HEK293 (cell line): ENCODE data around the gene MC1R.
A peak's percentile ranks its signal among the peaks of the same experiment; 100 is the strongest.

Experiments
- CTCF ChIA-PET: fragments of 350-600 bp; formaldehyde crosslinking; extraction: SDS; loops from one replicate; lab custom pipeline; 2021; ENCODE audit warnings: antibody characterized with exemption; lab: Yijun Ruan, JAX
- POLR2A ChIA-PET: fragments of 300-600 bp; formaldehyde crosslinking; extraction: SDS; loops from one replicate; lab custom pipeline; 2020; ENCODE audit warnings: antibody characterized with exemption, inconsistent platforms; lab: Yijun Ruan, JAX
- H3K27ac ChIP-seq: fragments of 200-500 bp; sonication (Bioruptor generic); 2 replicates; pipeline ENCODE4 v1.5.1; 2014; ENCODE audit warnings: low read depth, low read length, control low read depth, inconsistent platforms; ENCODE audit errors: extremely low read depth
- H3K36me3 ChIP-seq, 2 experiments: fragments of 200-500 bp in 1 of 2; sonication (Bioruptor generic) in 1 of 2; 1 replicate in 1 of 2; 2 replicates in 1 of 2; pipeline ENCODE4 v1.5.1; 2014 to 2017; ENCODE audit warnings: inconsistent platforms in 2 of 2, low read length in 2 of 2; ENCODE audit not compliant: control insufficient read depth in 2 of 2, insufficient read depth in 1 of 2
- H3K4me1 ChIP-seq: fragments of 200-500 bp; sonication (Bioruptor generic); 2 replicates; pipeline ENCODE4 v1.5.1; 2014; ENCODE audit warnings: mild to moderate bottlenecking, low read length, inconsistent platforms; ENCODE audit not compliant: control insufficient read depth, insufficient read depth
- H3K4me3 ChIP-seq: 2 replicates; pipeline ENCODE4 v1.5.1; 2011; ENCODE audit warnings: low read depth, mild to moderate bottlenecking, control low read depth, low read length, moderate library complexity
- H3K9me3 ChIP-seq: fragments of 200-500 bp; sonication (Bioruptor generic); 2 replicates; pipeline ENCODE4 v1.5.1; 2014; ENCODE audit warnings: low read depth, low read length, inconsistent platforms; ENCODE audit not compliant: control insufficient read depth, insufficient read depth
- GLIS1 ChIP-seq: fragments of 450-650 bp; formaldehyde crosslinking; IDR thresholded peaks from 2 replicates; pipeline ENCODE4 v1.5.1; 2016; ENCODE audit warnings: missing biosample characterization, missing genetic modification characterization
- KLF8 ChIP-seq: fragments of 450-650 bp; formaldehyde crosslinking; IDR thresholded peaks from 2 replicates; pipeline ENCODE4 v1.5.1; 2016; ENCODE audit warnings: missing biosample characterization, missing genetic modification characterization
- PATZ1 ChIP-seq: fragments of 450-650 bp; formaldehyde crosslinking; IDR thresholded peaks from 2 replicates; pipeline ENCODE4 v1.5.1; 2016; ENCODE audit warnings: missing biosample characterization, missing genetic modification characterization
- SP7 ChIP-seq: fragments of 450-650 bp; formaldehyde crosslinking; IDR thresholded peaks from 2 replicates; pipeline ENCODE4 v1.5.1; 2016; ENCODE audit warnings: missing biosample characterization, missing genetic modification characterization
- ZBTB48 ChIP-seq: fragments of 450-650 bp; formaldehyde crosslinking; IDR thresholded peaks from 2 replicates; pipeline ENCODE4 v1.5.1; 2016; ENCODE audit warnings: missing biosample characterization, missing genetic modification characterization
- ZFHX2 ChIP-seq: fragments of 450-650 bp; formaldehyde crosslinking; conservative IDR thresholded peaks from 2 replicates; pipeline ENCODE4 v1.5.1; 2016; ENCODE audit warnings: missing biosample characterization, missing genetic modification characterization
- ZIC2 ChIP-seq: fragments of 450-650 bp; formaldehyde crosslinking; IDR thresholded peaks from 2 replicates; pipeline ENCODE4 v1.5.1; 2016; ENCODE audit warnings: missing biosample characterization, missing genetic modification characterization
- ZNF10 ChIP-seq: fragments of 450-650 bp; formaldehyde crosslinking; IDR thresholded peaks from 2 replicates; pipeline ENCODE4 v1.5.1; 2017; ENCODE audit warnings: missing biosample characterization, missing genetic modification characterization
- ZNF175 ChIP-seq: fragments of 450-650 bp; formaldehyde crosslinking; IDR thresholded peaks from 2 replicates; pipeline ENCODE4 v1.5.1; 2016; ENCODE audit warnings: missing biosample characterization, missing genetic modification characterization
- ZNF23 ChIP-seq: fragments of 450-650 bp; formaldehyde crosslinking; IDR thresholded peaks from 2 replicates; pipeline ENCODE4 v1.5.1; 2016; ENCODE audit warnings: missing biosample characterization, missing genetic modification characterization, borderline replicate concordance
- ZNF398 ChIP-seq: fragments of 450-650 bp; formaldehyde crosslinking; IDR thresholded peaks from 2 replicates; pipeline ENCODE4 v1.5.1; 2017; ENCODE audit warnings: missing biosample characterization, missing genetic modification characterization
- ZNF48 ChIP-seq: fragments of 450-650 bp; formaldehyde crosslinking; IDR thresholded peaks from 2 replicates; pipeline ENCODE4 v1.5.1; 2016; ENCODE audit warnings: missing biosample characterization, missing genetic modification characterization
- ZNF501 ChIP-seq: fragments of 450-650 bp; formaldehyde crosslinking; IDR thresholded peaks from 2 replicates; pipeline ENCODE4 v1.5.1; 2016; ENCODE audit warnings: missing biosample characterization, missing genetic modification characterization
- ZNF521 ChIP-seq: fragments of 450-650 bp; formaldehyde crosslinking; IDR thresholded peaks from 2 replicates; pipeline ENCODE4 v1.5.1; 2017; ENCODE audit warnings: missing biosample characterization, mild to moderate bottlenecking, missing genetic modification characterization
- ZNF544 ChIP-seq: fragments of 450-650 bp; formaldehyde crosslinking; IDR thresholded peaks from 2 replicates; pipeline ENCODE4 v1.5.0; 2017; ENCODE audit warnings: missing biosample characterization, missing genetic modification characterization
- ZNF548 ChIP-seq: fragments of 450-650 bp; formaldehyde crosslinking; IDR thresholded peaks from 2 replicates; pipeline ENCODE4 v1.5.1; 2016; ENCODE audit warnings: missing biosample characterization, missing genetic modification characterization
- ZNF558 ChIP-seq: fragments of 450-650 bp; formaldehyde crosslinking; IDR thresholded peaks from 2 replicates; pipeline ENCODE4 v1.5.1; 2016; ENCODE audit warnings: missing biosample characterization, missing genetic modification characterization
- ZSCAN23 ChIP-seq: fragments of 450-650 bp; formaldehyde crosslinking; IDR thresholded peaks from 2 replicates; pipeline ENCODE4 v1.5.1; 2016; ENCODE audit warnings: missing biosample characterization, missing genetic modification characterization
- TF ChIP-seq, protein P1 (sequence below): fragments of 450-650 bp; formaldehyde crosslinking; IDR thresholded peaks from 2 replicates; pipeline ENCODE4 v1.5.1; 2016; ENCODE audit warnings: missing biosample characterization, missing genetic modification characterization
- TF ChIP-seq, protein P2 (sequence below): fragments of 450-650 bp; formaldehyde crosslinking; IDR thresholded peaks from 2 replicates; pipeline ENCODE4 v1.5.1; 2017; ENCODE audit warnings: missing biosample characterization, missing genetic modification characterization
- TF ChIP-seq, protein P3 (sequence below): fragments of 450-650 bp; formaldehyde crosslinking; conservative IDR thresholded peaks from 2 replicates; pipeline ENCODE4 v1.5.1; 2016; ENCODE audit warnings: low read depth, missing biosample characterization, missing genetic modification characterization
- TF ChIP-seq, protein P4 (sequence below): fragments of 450-650 bp; formaldehyde crosslinking; IDR thresholded peaks from 2 replicates; pipeline ENCODE4 v1.5.1; 2016; ENCODE audit warnings: missing biosample characterization, missing genetic modification characterization

Gene MC1R

DNA sequence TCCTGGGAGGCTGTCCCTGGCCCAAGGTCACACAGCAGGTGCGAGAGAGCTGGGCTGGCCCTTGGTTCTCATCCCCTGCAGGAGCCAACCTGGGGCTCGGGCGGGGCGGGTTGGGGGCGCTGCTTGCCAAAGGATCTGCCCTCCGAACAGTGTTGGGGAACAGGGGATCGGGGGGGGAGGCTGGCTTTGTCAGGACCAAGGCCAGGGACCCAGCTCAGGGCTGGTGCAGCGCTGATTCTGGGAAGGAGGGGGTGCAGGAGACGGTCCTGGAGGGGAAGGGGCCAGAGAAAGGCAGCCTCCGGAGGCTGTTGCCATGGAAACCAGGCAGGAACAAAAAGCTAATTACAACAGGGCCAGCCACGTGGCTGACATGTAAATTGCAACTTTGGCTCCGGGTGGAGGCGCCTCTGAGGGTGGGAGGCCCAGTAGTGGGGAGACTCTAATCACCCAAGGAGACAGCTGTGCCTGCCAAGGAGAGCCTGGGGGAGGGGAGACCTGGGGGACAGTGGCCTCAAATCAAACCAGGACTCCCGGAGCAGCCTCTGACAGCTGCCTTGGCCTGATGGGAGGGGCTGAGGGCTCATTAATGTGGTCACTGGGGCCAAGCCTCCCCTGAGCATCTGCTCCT lies 5.7 kb downstream of the MC1R start:
- Histone ChIP-seq H3K4me1 (peaks cover 16% of the 10 kb centered on the region), H3K27ac (no peak overlapping the region)
- TF ChIP-seq ZNF10 (tag by site-specific recombination) (no peak), ZSCAN23 (tag by site-specific recombination) (peak; percentile 81; the same call in 1 of the 2 replicates), ZNF521 (no peak), SP7 (tag by site-specific recombination) (peak; percentile 24; the same call in 1 of the 2 replicates), ZBTB48 (tag by site-specific recombination) (no peak), ZNF558 (tag by site-specific recombination) (no peak), ZNF398 (0 out of 2 replicates have a peak, but pooled peaks have one; percentile 15), KLF8 (tag by site-specific recombination) (no peak), ZFHX2 (tag by site-specific recombination) (no peak), GLIS1 (tag by site-specific recombination) (peak; percentile 76), ZNF48 (tag by site-specific recombination) (no peak), PATZ1 (tag by site-specific recombination) (peak; percentile 37), ZNF23 (no peak), ZNF175 (tag by site-specific recombination) (no peak), ZNF544 (tag by site-specific recombination) (no peak), ZNF501 (tag by site-specific recombination) (no peak), ZNF548 (tag by site-specific recombination) (no peak), ZIC2 (tag by site-specific recombination) (no peak)
- TF ChIP-seq, protein P1, sequence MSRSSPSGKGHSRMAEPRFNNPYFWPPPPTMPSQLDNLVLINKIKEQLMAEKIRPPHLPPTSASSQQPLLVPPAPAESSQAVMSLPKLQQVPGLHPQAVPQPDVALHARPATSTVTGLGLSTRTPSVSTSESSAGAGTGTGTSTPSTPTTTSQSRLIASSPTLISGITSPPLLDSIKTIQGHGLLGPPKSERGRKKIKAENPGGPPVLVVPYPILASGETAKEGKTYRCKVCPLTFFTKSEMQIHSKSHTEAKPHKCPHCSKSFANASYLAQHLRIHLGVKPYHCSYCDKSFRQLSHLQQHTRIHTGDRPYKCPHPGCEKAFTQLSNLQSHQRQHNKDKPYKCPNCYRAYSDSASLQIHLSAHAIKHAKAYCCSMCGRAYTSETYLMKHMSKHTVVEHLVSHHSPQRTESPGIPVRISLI (tag by site-specific recombination) = no peak
- TF ChIP-seq, protein P2, sequence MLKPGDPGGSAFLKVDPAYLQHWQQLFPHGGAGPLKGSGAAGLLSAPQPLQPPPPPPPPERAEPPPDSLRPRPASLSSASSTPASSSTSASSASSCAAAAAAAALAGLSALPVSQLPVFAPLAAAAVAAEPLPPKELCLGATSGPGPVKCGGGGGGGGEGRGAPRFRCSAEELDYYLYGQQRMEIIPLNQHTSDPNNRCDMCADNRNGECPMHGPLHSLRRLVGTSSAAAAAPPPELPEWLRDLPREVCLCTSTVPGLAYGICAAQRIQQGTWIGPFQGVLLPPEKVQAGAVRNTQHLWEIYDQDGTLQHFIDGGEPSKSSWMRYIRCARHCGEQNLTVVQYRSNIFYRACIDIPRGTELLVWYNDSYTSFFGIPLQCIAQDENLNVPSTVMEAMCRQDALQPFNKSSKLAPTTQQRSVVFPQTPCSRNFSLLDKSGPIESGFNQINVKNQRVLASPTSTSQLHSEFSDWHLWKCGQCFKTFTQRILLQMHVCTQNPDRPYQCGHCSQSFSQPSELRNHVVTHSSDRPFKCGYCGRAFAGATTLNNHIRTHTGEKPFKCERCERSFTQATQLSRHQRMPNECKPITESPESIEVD (tag by site-specific recombination) = no peak
- TF ChIP-seq, protein P3, sequence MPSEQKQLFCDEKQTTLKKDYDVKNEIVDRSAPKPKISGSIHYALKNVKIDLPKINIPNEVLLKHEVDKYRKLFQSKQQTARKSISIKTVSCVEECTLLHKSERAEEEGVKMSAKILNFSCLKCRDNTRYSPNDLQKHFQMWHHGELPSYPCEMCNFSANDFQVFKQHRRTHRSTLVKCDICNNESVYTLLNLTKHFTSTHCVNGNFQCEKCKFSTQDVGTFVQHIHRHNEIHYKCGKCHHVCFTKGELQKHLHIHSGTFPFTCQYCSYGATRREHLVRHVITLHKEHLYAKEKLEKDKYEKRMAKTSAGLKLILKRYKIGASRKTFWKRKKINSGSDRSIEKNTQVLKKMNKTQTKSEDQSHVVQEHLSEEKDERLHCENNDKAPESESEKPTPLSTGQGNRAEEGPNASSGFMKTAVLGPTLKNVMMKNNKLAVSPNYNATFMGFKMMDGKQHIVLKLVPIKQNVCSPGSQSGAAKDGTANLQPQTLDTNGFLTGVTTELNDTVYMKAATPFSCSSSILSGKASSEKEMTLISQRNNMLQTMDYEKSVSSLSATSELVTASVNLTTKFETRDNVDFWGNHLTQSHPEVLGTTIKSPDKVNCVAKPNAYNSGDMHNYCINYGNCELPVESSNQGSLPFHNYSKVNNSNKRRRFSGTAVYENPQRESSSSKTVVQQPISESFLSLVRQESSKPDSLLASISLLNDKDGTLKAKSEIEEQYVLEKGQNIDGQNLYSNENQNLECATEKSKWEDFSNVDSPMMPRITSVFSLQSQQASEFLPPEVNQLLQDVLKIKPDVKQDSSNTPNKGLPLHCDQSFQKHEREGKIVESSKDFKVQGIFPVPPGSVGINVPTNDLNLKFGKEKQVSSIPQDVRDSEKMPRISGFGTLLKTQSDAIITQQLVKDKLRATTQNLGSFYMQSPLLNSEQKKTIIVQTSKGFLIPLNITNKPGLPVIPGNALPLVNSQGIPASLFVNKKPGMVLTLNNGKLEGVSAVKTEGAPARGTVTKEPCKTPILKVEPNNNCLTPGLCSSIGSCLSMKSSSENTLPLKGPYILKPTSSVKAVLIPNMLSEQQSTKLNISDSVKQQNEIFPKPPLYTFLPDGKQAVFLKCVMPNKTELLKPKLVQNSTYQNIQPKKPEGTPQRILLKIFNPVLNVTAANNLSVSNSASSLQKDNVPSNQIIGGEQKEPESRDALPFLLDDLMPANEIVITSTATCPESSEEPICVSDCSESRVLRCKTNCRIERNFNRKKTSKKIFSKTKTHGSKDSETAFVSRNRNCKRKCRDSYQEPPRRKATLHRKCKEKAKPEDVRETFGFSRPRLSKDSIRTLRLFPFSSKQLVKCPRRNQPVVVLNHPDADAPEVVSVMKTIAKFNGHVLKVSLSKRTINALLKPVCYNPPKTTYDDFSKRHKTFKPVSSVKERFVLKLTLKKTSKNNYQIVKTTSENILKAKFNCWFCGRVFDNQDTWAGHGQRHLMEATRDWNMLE (tag by site-specific recombination) = no peak
- TF ChIP-seq, protein P4, sequence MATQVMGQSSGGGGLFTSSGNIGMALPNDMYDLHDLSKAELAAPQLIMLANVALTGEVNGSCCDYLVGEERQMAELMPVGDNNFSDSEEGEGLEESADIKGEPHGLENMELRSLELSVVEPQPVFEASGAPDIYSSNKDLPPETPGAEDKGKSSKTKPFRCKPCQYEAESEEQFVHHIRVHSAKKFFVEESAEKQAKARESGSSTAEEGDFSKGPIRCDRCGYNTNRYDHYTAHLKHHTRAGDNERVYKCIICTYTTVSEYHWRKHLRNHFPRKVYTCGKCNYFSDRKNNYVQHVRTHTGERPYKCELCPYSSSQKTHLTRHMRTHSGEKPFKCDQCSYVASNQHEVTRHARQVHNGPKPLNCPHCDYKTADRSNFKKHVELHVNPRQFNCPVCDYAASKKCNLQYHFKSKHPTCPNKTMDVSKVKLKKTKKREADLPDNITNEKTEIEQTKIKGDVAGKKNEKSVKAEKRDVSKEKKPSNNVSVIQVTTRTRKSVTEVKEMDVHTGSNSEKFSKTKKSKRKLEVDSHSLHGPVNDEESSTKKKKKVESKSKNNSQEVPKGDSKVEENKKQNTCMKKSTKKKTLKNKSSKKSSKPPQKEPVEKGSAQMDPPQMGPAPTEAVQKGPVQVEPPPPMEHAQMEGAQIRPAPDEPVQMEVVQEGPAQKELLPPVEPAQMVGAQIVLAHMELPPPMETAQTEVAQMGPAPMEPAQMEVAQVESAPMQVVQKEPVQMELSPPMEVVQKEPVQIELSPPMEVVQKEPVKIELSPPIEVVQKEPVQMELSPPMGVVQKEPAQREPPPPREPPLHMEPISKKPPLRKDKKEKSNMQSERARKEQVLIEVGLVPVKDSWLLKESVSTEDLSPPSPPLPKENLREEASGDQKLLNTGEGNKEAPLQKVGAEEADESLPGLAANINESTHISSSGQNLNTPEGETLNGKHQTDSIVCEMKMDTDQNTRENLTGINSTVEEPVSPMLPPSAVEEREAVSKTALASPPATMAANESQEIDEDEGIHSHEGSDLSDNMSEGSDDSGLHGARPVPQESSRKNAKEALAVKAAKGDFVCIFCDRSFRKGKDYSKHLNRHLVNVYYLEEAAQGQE (tag by site-specific recombination) = peak; percentile 92

More for the DNA sequence above, 5.7 kb downstream of the MC1R start:
- H3K4me3 ChIP-seq = 0 out of 2 replicates have a peak overlapping the region, but pooled peaks have one; percentile 38
- ChIA-PET POLR2A (interaction anchor here (0.6 to 2.4 kb wide), 9 partner anchors 9 to 161 kb away, joined by 3 to 10 read pairs (median 4); partner anchors contain the start of gene TCF25), CTCF (interaction anchor here (0.6 to 1.0 kb wide), 2 partner anchors 26 to 219 kb away, joined by 4 to 5 read pairs; no protein-coding TSS in a partner anchor)
- H3K36me3 ChIP-seq = no peaks in the 10 kb centered on the region
- no peaks in the 10 kb centered on the region for H3K9me3 ChIP-seq
